ENCODE data around the gene NEAT1.
A peak's percentile ranks its signal among the peaks of the same experiment; 100 is the strongest.

Gene NEAT1

DNA sequence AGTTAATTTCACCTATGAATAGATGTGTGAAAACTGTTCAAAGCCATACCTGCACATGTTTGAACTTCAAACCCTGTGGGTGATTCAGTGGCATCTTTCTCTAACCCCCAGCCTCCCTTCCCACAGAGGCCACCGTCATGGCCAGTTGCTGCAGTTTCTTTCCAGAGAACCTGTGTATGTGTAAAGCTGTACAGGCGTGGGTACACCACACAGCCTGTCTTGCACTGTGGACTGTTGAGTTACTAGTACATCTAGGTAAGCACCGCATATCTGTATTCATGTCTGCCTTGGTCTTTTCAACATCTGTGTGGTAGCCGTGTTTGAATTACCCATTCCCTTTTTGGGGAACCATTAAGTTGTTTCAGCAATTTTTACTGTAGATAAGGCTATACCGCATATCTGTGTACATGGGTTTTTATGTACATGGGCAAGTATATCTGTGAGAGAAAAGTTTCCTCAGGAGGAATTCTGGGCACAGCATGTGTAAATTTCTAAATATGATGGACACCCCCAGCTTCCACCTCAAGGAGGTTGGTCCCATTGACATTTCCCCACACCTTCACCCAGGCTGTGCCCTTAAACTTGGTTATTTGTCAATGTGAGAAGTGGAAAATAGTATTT lies 13.9 kb downstream of the NEAT1 start:
- TF ChIP-seq, protein P1, sequence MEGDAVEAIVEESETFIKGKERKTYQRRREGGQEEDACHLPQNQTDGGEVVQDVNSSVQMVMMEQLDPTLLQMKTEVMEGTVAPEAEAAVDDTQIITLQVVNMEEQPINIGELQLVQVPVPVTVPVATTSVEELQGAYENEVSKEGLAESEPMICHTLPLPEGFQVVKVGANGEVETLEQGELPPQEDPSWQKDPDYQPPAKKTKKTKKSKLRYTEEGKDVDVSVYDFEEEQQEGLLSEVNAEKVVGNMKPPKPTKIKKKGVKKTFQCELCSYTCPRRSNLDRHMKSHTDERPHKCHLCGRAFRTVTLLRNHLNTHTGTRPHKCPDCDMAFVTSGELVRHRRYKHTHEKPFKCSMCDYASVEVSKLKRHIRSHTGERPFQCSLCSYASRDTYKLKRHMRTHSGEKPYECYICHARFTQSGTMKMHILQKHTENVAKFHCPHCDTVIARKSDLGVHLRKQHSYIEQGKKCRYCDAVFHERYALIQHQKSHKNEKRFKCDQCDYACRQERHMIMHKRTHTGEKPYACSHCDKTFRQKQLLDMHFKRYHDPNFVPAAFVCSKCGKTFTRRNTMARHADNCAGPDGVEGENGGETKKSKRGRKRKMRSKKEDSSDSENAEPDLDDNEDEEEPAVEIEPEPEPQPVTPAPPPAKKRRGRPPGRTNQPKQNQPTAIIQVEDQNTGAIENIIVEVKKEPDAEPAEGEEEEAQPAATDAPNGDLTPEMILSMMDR (conservative IDR thresholded peaks at IDR 0.05; ENCODE audit: low read depth, low read length) = no peak
- peak overlapping the region; percentile 6 for H3K4me3 ChIP-seq (ENCODE audit: low read depth, low read length)
- DNase-seq (ENCODE audit: low read depth) = peak; percentile 74

GRCh38 chr11:65437436-65438227 lies 15.0 kb downstream of the NEAT1 start:
- TF ChIP-seq, protein P1 (conservative IDR thresholded peaks at IDR 0.05; ENCODE audit: low read depth, low read length) = no peak
- peak; percentile 71 for DNase-seq (ENCODE audit: low read depth)
- H3K4me3 ChIP-seq (ENCODE audit: low read depth, low read length) = peak overlapping the region; percentile 13

- peak; percentile 55 for DNase-seq (ENCODE audit: low read depth)
- TF ChIP-seq, protein P1 (conservative IDR thresholded peaks at IDR 0.05; ENCODE audit: low read depth, low read length) = no peak
- H3K4me3 ChIP-seq (ENCODE audit: low read depth, low read length) = peak overlapping the region; percentile 15
Observed at GRCh38 chr11:65438257-65439151, 15.9 kb downstream of the NEAT1 start.

- DNase-seq (ENCODE audit: low read depth) = peak; percentile 73
- H3K4me3 ChIP-seq (ENCODE audit: low read depth, low read length) = no peak overlapping the region
- TF ChIP-seq, protein P1 (conservative IDR thresholded peaks at IDR 0.05; ENCODE audit: low read depth, low read length) = no peak
Observed at GRCh38 chr11:65439331-65440181, 17.0 kb downstream of the NEAT1 start.

- peak; percentile 73 for DNase-seq (ENCODE audit: low read depth)
- TF ChIP-seq, protein P1 (conservative IDR thresholded peaks at IDR 0.05; ENCODE audit: low read depth, low read length) = no peak
- H3K4me3 ChIP-seq (ENCODE audit: low read depth, low read length) = peak overlapping the region; percentile 9
Observed at GRCh38 chr11:65440831-65441499, 18.4 kb downstream of the NEAT1 start.
